GM12878 (cell line): ENCODE measurements around the gene AFTPH. TPM values are rescaled to one million over a fixed set of nuclear protein-coding genes. Genes with fewer than 3 reads are reported as not detected.
A peak's percentile ranks its signal among the peaks of the same experiment; 100 is the strongest.

Source experiments
- BACH1 ChIP-seq: fragments of 450-650 bp; IDR thresholded peaks from 2 replicates; pipeline ENCODE4 v1.6.1; 2017; ENCODE audit warnings: mild to moderate bottlenecking, borderline replicate concordance
- BCL11A ChIP-seq: IDR thresholded peaks from 2 replicates; pipeline ENCODE4 v1.6.1; 2011; ENCODE audit warnings: low read depth, low read length
- CUX1 ChIP-seq: IDR thresholded peaks from 2 replicates; pipeline ENCODE4 v1.6.1; 2012; ENCODE audit warnings: improper control_type of control experiment, low read depth, low read length; ENCODE audit not compliant: insufficient replicate concordance
- EP300 ChIP-seq, 2 experiments: fragments of 150-350 bp in 1 of 2; IDR thresholded peaks; 2 replicates each; pipeline ENCODE4 v1.6.1; 2011 to 2012; ENCODE audit warnings: low read depth in 2 of 2, low read length in 2 of 2, borderline replicate concordance in 1 of 2, improper control_type of control experiment in 1 of 2, inconsistent platforms in 1 of 2; ENCODE audit not compliant: control insufficient read depth in 1 of 2
- NFYB ChIP-seq: IDR thresholded peaks from 2 replicates; pipeline ENCODE4 v1.6.1; 2011; ENCODE audit warnings: low read depth, mild to moderate bottlenecking, low read length, improper control_type of control experiment, moderate library complexity; ENCODE audit not compliant: insufficient read depth
- SKIL ChIP-seq: fragments of 450-650 bp; IDR thresholded peaks from 2 replicates; pipeline ENCODE4 v1.6.1; 2017; ENCODE audit warnings: mild to moderate bottlenecking, low read depth, inconsistent platforms; ENCODE audit not compliant: poor library complexity, severe bottlenecking
- SP1 ChIP-seq: IDR thresholded peaks from one replicate; pipeline ENCODE4 v1.6.1; 2011; ENCODE audit warnings: low read depth, low read length
- SPI1 ChIP-seq: IDR thresholded peaks from 2 replicates; pipeline ENCODE4 v1.6.1; 2011; ENCODE audit warnings: low read depth, mild to moderate bottlenecking, low read length, moderate library complexity, borderline replicate concordance; ENCODE audit not compliant: insufficient read depth
- ZNF687 ChIP-seq: fragments of 450-650 bp; IDR thresholded peaks from 2 replicates; pipeline ENCODE4 v1.6.1; 2017; ENCODE audit warnings: mild to moderate bottlenecking, moderate library complexity
- polyA plus RNA-seq, 11 experiments: library from polyadenylated mRNA; depleted of rRNA in 4 of 11; unstranded in 6 of 11; stranded (reverse) in 5 of 11; fragments of >200 nt; fragmentation: Nextera tagmentation in 4 of 11; fragmentation: Illumina TruSeq in 1 of 11; extraction: Ambion mirVana in 4 of 11; extraction: Trizol in 1 of 11; gene quantifications; 1 replicate in 1 of 11; 2 replicates in 10 of 11; pipeline versions ENCODE4 v1.2.1 to v1.2.3, GENCODE V29; 2011 to 2016; ENCODE audit warnings: inconsistent platforms in 2 of 11, missing spikeins in 2 of 11, low read depth in 1 of 11
- total RNA-seq, 4 experiments: library from RNA; depleted of rRNA in 3 of 4; stranded (reverse); fragments of >200 nt in 3 of 4; fragmentation: Illumina TruSeq in 1 of 4; extraction: Trizol in 1 of 4; gene quantifications; 2 replicates each; pipeline versions ENCODE4 v1.2.1 to v1.2.3, GENCODE V29; 2013 to 2021

AFTPH gene
- total and polyA plus RNA-seq, 10 of the 15 experiments (the other 5 are each of a cell fraction or from before 2014, with no cell fraction given) = 25.6 to 77.3 (median 39.5) TPM

GRCh38 chr2:64606479-64607363, 82.6 kb downstream of the AFTPH start (continued):
- TF ChIP-seq SKIL (peak; percentile 44), SPI1 (peak; percentile 38; the same call in 1 of the 2 replicates), EP300 (IDR thresholded peaks at IDR 0.05; ENCODE audit: borderline replicate concordance in 1 of 2, control insufficient read depth in 1 of 2, low read depth in 2 of 2, low read length in 2 of 2) (peak in 1 of 2 experiments; percentile 67; a peak in 2 of 4 replicates), CUX1 (no peak), NFYB (peak; percentile 97), SP1 (peak; percentile 77), BCL11A (peak; percentile 72), BACH1 (peak; percentile 11; the same call in 1 of the 2 replicates), ZNF687 (peak; percentile 79)
- TF ChIP-seq, all 136 proteins: peak for 52
